Osteocyte (in vitro differentiated cells): ENCODE measurements around the gene KCTD1. TPM values are rescaled to one million over a fixed set of nuclear protein-coding genes. Genes with fewer than 3 reads are reported as not detected.
A peak's percentile ranks its signal among the peaks of the same experiment; 100 is the strongest.

Experiments
- DNase-seq: peaks from one replicate; pipeline ENCODE4 v3.0.0; 2021; ENCODE audit warnings: mixed read lengths; ENCODE audit not compliant: unreplicated experiment; ENCODE audit errors: extremely low spot score
- H3K27ac Mint-ChIP-seq: one replicate; pipeline ENCODE4 v1.8.0; 2021; ENCODE audit warnings: mild to moderate bottlenecking, mixed read lengths; ENCODE audit not compliant: unreplicated experiment
- H3K27me3 Mint-ChIP-seq: one replicate; pipeline ENCODE4 v1.8.0; 2021; ENCODE audit warnings: mixed read lengths; ENCODE audit not compliant: unreplicated experiment
- H3K36me3 Mint-ChIP-seq: one replicate; pipeline ENCODE4 v1.8.0; 2021; ENCODE audit warnings: mixed read lengths; ENCODE audit not compliant: unreplicated experiment
- H3K4me1 Mint-ChIP-seq: one replicate; pipeline ENCODE4 v1.8.0; 2021; ENCODE audit warnings: mixed read lengths; ENCODE audit not compliant: unreplicated experiment
- H3K4me3 Mint-ChIP-seq: one replicate; pipeline ENCODE4 v1.8.0; 2021; ENCODE audit warnings: mild to moderate bottlenecking, moderate library complexity, mixed read lengths; ENCODE audit not compliant: unreplicated experiment
- H3K9me3 Mint-ChIP-seq: one replicate; pipeline ENCODE4 v1.8.0; 2021; ENCODE audit warnings: mixed read lengths; ENCODE audit not compliant: unreplicated experiment
- CTCF ChIP-seq: fragments of 200-600 bp; sonication (generic); IDR thresholded peaks from 2 replicates; pipeline ENCODE4 v1.5.0; 2021; ENCODE audit warnings: antibody characterized with exemption, mild to moderate bottlenecking, moderate library complexity
- total RNA-seq: library from RNA; stranded (reverse); gene quantifications from 2 replicates; pipeline ENCODE4 v1.2.1, GENCODE V29; 2021

KCTD1 gene
- total RNA-seq, 1 donor from 2014 or later, result 25.7 TPM

- Mint-ChIP-seq H3K4me1 (peaks cover 3% of the 10 kb centered on the region), H3K4me3 (no peak overlapping the region), H3K36me3 (no peaks in the 10 kb centered on the region), H3K27me3 (no peaks in the 10 kb centered on the region), H3K27ac (no peak overlapping the region), H3K9me3 (no peaks in the 10 kb centered on the region)
- peak; percentile 77 for DNase-seq
- TF ChIP-seq CTCF, result no peak
Observed at GRCh38 chr18:26421503-26421902, 126.8 kb downstream of the KCTD1 start.

- peak; percentile 76 for DNase-seq
- Mint-ChIP-seq H3K36me3 (no peaks in the 10 kb centered on the region), H3K4me3 (no peak overlapping the region), H3K27me3 (no peaks in the 10 kb centered on the region), H3K9me3 (no peaks in the 10 kb centered on the region), H3K27ac (no peak overlapping the region), H3K4me1 (peaks cover 3% of the 10 kb centered on the region)
- no peak for TF ChIP-seq CTCF
Observed at GRCh38 chr18:26419746-26420145, 128.6 kb downstream of the KCTD1 start.

- Mint-ChIP-seq H3K9me3 (no peaks in the 10 kb centered on the region), H3K27me3 (no peaks in the 10 kb centered on the region), H3K27ac (no peak overlapping the region), H3K4me1 (peaks cover 3% of the 10 kb centered on the region), H3K36me3 (no peaks in the 10 kb centered on the region), H3K4me3 (no peak overlapping the region)
- peak; percentile 48 for DNase-seq
- TF ChIP-seq CTCF, result no peak
Observed at GRCh38 chr18:26418225-26418624, 130.1 kb downstream of the KCTD1 start.

GRCh38 chr18:26417190-26417589 lies 131.2 kb downstream of the KCTD1 start:
- Mint-ChIP-seq H3K27me3 (no peaks in the 10 kb centered on the region), H3K36me3 (no peaks in the 10 kb centered on the region), H3K27ac (no peak overlapping the region), H3K4me3 (no peak overlapping the region), H3K4me1 (peaks cover 3% of the 10 kb centered on the region), H3K9me3 (no peaks in the 10 kb centered on the region)
- TF ChIP-seq CTCF, result no peak
- peak; percentile 57 for DNase-seq

GRCh38 chr18:26416652-26417150 lies 131.7 kb downstream of the KCTD1 start:
- no peaks in the 10 kb centered on the region for H3K36me3 Mint-ChIP-seq

More at GRCh38 chr18:26416652-26417150, 131.7 kb downstream of the KCTD1 start:
- H3K27me3 Mint-ChIP-seq, result no peaks in the 10 kb centered on the region
- peaks cover 3% of the 10 kb centered on the region for H3K4me1 Mint-ChIP-seq
- no peaks in the 10 kb centered on the region for H3K9me3 Mint-ChIP-seq
- DNase-seq, result peak; percentile 51
- no peak overlapping the region for H3K4me3 Mint-ChIP-seq
- H3K27ac Mint-ChIP-seq, result no peak overlapping the region
- TF ChIP-seq CTCF, result no peak
